ENCODE measurements around the gene SECISBP2L. TPM values are rescaled to one million over a fixed set of nuclear protein-coding genes. Genes with fewer than 3 reads are reported as not detected.

SECISBP2L gene
- total and polyA plus RNA-seq, 9 of the 15 experiments (the other 6 are each of a cell fraction or from before 2014, with no cell fraction given): 0.55 to 14.1 (median 10.4) TPM

DNA sequence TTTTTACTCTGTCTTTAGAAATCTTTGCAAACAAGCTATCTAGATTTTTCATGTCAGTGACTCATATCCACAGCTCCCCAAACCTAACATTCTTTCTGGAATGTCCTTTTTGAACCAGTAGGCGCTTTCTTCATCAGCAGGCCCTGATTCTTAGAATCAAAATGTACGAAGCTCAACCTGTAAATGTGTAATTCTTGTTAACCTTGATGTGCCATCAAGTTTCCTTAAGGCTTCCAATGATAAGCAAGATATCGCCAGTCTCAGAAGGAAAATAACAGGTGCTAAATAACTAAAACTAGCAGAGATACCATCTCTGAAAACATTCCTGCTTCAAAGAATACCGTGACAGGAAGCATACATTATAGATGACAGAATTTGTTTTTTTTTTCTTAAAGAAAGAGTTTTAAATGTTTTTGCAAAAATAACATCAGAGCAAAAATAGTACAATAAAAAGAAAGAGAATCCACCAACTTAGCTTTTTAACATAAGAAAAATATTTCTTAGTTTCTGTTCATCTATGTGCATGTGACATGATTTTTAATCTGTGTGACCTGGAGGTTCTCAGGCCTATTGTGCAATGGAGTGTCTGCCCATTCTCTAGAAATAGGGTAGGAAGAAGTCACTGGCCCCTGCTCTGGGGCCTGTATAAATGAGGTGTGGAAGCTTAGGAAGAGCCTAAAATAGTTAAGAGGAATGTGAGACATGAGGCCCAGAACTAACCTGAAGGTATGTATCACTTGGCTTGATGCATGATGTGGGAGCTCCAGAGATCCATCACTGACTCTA, 14.7 kb upstream of the SECISBP2L start:
- ATAC-seq (no peak), FAIRE-seq (no peak), DNase-seq (ENCODE audit: extremely low read depth in 1 of 4, low spot score in 3 of 4) (no peak)
- ChIA-PET POLR2A (interaction anchor here (0.9 to 2.6 kb wide), 4 partner anchors 14 to 178 kb away, joined by 3 to 12 read pairs (median 4); partner anchors contain the start of gene SECISBP2L), CTCF (ENCODE audit: low intra/inter-chr PET ratio) (no interaction called here)
- Histone ChIP-seq H3K27ac (ENCODE audit: extremely low read depth, low read depth, low read length) (no peak overlapping the region), H3K4me1 (replicated peaks in 1 of 2; ENCODE audit: control insufficient read depth in 2 of 2, insufficient read depth in 2 of 2, low read length in 2 of 2) (peaks cover 8 to 9% of the 10 kb centered on the region in 2 experiments; a peak in 4 of 5 replicates), H3K9me1 (ENCODE audit: control insufficient read depth, insufficient read depth, low read length) (no peaks in the 10 kb centered on the region), H4K20me1 (replicated peaks; ENCODE audit: control insufficient read depth, insufficient read depth, low read length) (no peaks in the 10 kb centered on the region), H3K79me2 (ENCODE audit: control insufficient read depth, insufficient read depth, low read length) (no peaks in the 10 kb centered on the region), H3K9me3 (replicated peaks; ENCODE audit: control insufficient read depth, insufficient read depth, low read depth, low read length) (no peaks in the 10 kb centered on the region), H3K4me2 (ENCODE audit: insufficient read depth, low read length) (no peak overlapping the region), H3K27me3 (ENCODE audit: control insufficient read depth in 2 of 2, insufficient read depth in 2 of 2, low read length in 2 of 2) (peaks cover 0 to 2% of the 10 kb centered on the region in 2 experiments; a peak in 1 of 5 replicates), H2AFZ (ENCODE audit: low read depth, low read length) (no peak overlapping the region), H3K36me3 (ENCODE audit: control insufficient read depth, insufficient read depth, low read length) (no peaks in the 10 kb centered on the region), H3K4me3 (no peak overlapping the region), H3K9ac (ENCODE audit: insufficient read depth in 1 of 2, low read depth in 2 of 2, low read length in 2 of 2) (no peak overlapping the region)
- no TSS peak for BruUV-seq (replicated peaks)
- WGBS (ENCODE audit: insufficient coverage, low coverage, missing lambda C conversion rate): 8% methylated on average over 4 of the region's 4 CpGs
- intact Hi-C loops (cut with micrococcal nuclease) (no loop called here), in situ Hi-C loops (cut with MboI) (no loop called here)
- TF ChIP-seq TEAD1 (CRISPR knock-in tag; IDR thresholded peaks at IDR 0.05) (0 out of 4 replicates have a peak, but pooled peaks of 1 of the 2 experiments have one; percentile 19), ZNF778 (CRISPR knock-in tag; IDR thresholded peaks at IDR 0.05) (no peak), ZNF764 (CRISPR knock-in tag; IDR thresholded peaks at IDR 0.05; ENCODE audit: low read depth) (no peak), ZNF76 (CRISPR knock-in tag; IDR thresholded peaks at IDR 0.05; ENCODE audit: borderline replicate concordance) (no peak), TEAD4 (IDR thresholded peaks at IDR 0.05; ENCODE audit: low read length) (peak; percentile 32; the same call in 1 of the 2 replicates), TEAD4 (CRISPR knock-in tag; IDR thresholded peaks at IDR 0.05; ENCODE audit: borderline replicate concordance) (no peak), SREBF1 (IDR thresholded peaks at IDR 0.05; ENCODE audit: borderline replicate concordance, low read depth, low read length) (no peak), CBFA2T3 (IDR thresholded peaks at IDR 0.05) (0 out of 2 replicates have a peak, but pooled peaks have one; percentile 29), CHD1 (IDR thresholded peaks at IDR 0.05; ENCODE audit: low read length) (no peak), ZBTB8A (IDR thresholded peaks at IDR 0.05; ENCODE audit: partially characterized antibody) (no peak), TBL1XR1 (IDR thresholded peaks at IDR 0.05; ENCODE audit: low read length in 2 of 2) (no peak), CBFA2T2 (conservative IDR thresholded peaks at IDR 0.05) (0 out of 2 replicates have a peak, but pooled peaks have one; percentile 5), CEBPB (tag; IDR thresholded peaks at IDR 0.05) (peak; percentile 80), CEBPG (CRISPR knock-in tag; IDR thresholded peaks at IDR 0.05) (no peak), CEBPG (tag; conservative IDR thresholded peaks at IDR 0.05 in 1 of 2, IDR thresholded peaks at IDR 0.05 in 1 of 2) (peak; percentile 49 to 77), NFE2 (IDR thresholded peaks at IDR 0.05; ENCODE audit: low read depth) (no peak), NCOA4 (IDR thresholded peaks at IDR 0.05; ENCODE audit: partially characterized antibody) (no peak), KAT8 (IDR thresholded peaks at IDR 0.05; ENCODE audit: low read depth) (no peak), MECOM (CRISPR knock-in tag; IDR thresholded peaks at IDR 0.05) (no peak), NFIX (CRISPR knock-in tag; IDR thresholded peaks at IDR 0.05; ENCODE audit: low read depth) (no peak)
- TF ChIP-seq, protein P1, sequence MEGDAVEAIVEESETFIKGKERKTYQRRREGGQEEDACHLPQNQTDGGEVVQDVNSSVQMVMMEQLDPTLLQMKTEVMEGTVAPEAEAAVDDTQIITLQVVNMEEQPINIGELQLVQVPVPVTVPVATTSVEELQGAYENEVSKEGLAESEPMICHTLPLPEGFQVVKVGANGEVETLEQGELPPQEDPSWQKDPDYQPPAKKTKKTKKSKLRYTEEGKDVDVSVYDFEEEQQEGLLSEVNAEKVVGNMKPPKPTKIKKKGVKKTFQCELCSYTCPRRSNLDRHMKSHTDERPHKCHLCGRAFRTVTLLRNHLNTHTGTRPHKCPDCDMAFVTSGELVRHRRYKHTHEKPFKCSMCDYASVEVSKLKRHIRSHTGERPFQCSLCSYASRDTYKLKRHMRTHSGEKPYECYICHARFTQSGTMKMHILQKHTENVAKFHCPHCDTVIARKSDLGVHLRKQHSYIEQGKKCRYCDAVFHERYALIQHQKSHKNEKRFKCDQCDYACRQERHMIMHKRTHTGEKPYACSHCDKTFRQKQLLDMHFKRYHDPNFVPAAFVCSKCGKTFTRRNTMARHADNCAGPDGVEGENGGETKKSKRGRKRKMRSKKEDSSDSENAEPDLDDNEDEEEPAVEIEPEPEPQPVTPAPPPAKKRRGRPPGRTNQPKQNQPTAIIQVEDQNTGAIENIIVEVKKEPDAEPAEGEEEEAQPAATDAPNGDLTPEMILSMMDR (IDR thresholded peaks at IDR 0.05 in 2 of 3, conservative IDR thresholded peaks at IDR 0.05 in 1 of 3; ENCODE audit: insufficient read depth in 2 of 3, low read depth in 1 of 3, low read length in 3 of 3): no peak
- TF ChIP-seq, protein P2, sequence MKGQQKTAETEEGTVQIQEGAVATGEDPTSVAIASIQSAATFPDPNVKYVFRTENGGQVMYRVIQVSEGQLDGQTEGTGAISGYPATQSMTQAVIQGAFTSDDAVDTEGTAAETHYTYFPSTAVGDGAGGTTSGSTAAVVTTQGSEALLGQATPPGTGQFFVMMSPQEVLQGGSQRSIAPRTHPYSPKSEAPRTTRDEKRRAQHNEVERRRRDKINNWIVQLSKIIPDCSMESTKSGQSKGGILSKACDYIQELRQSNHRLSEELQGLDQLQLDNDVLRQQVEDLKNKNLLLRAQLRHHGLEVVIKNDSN (CRISPR knock-in tag; IDR thresholded peaks at IDR 0.05): no peak
